Stimulated activated CD4-positive, alpha-beta T cell treated with anti-CD3 and anti-CD28 coated beads, Interleukin-4, amount 100 ng/mL, for 4 hours (primary cell): Measurements from ENCODE around the gene ASPN.
A peak's percentile ranks its signal among the peaks of the same experiment; 100 is the strongest.

Experiments used
- DNase-seq, 2 experiments: peaks; one replicate each; pipeline ENCODE4 v3.0.0-alpha.2; 2020

ASPN gene

DNA sequence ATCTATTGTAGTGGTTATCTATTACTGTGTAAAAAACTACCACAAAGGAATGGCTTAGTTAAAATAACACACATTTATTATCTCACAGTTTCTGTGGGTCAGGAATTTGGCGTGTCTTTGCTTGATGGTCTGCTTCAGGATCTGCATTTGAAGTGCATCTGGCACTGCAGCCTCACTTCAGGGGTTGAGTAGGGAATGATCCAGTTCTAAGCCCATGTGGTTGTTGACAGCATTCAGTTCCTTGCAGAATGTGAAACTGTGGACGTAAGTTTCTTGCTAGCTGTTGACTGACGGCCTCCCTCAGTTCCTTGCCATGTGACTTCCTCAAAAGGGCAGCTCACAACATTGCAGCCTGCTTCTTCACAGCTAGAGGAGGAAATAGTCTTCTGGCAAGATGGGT, 75.8 kb downstream of the ASPN start:
- peak in 1 of 2 experiments; percentile 21 for DNase-seq
